Endothelial cell of umbilical vein (primary cell): ENCODE results near the gene PLXNA4.
A peak's percentile ranks its signal among the peaks of the same experiment; 100 is the strongest.

ENCODE experiments used
- JUN ChIP-seq: IDR thresholded peaks from 2 replicates; pipeline ENCODE4 v1.6.1; 2011; ENCODE audit warnings: borderline replicate concordance, low read depth; ENCODE audit not compliant: insufficient read length, insufficient read depth
- POLR2A ChIP-seq: IDR thresholded peaks from 2 replicates; pipeline ENCODE4 v1.6.1; 2012; ENCODE audit warnings: low read depth, mild to moderate bottlenecking, control low read depth, low read length
- POLR2AphosphoS5 ChIP-seq: IDR thresholded peaks from 2 replicates; pipeline ENCODE4 v1.6.1; 2012; ENCODE audit warnings: low read depth, mild to moderate bottlenecking, control low read depth, low read length, moderate library complexity; ENCODE audit not compliant: insufficient read depth
- TF ChIP-seq, protein P1 (sequence below), 2 donors: IDR thresholded peaks; 1 replicate in 1 of 2; 2 replicates in 1 of 2; pipeline ENCODE4 v1.5.1; 2011; ENCODE audit warnings: low read length in 2 of 2, mild to moderate bottlenecking in 2 of 2, moderate library complexity in 2 of 2, control low read depth in 1 of 2, inconsistent platforms in 1 of 2, low read depth in 1 of 2; ENCODE audit not compliant: insufficient read depth in 1 of 2; ENCODE audit errors: extremely low read depth in 1 of 2

DNA sequence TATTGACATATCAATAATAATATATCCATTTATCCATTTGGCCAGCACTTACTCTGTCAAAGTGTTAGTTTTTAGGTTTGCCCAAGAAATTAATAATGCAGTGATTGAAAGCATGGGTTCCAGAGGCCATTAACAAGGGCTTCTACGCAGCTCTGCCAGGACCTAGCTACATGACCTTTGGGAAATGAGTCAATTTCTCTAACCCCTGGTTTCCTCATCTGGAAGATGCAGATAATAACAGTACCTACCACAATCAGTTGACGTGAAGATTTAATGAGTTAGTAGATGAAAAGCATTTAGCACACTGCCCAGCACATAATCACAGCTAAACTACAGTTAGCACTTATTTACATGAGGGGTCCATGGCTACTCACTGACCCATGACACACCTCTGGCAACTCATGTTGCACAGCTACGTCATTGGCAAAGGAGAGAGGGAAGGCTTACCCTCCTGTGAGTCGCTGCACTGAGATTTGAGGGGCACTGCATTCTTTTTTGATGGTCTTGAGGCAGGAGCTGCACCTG is 263.7 kb downstream of the PLXNA4 start:
- TF ChIP-seq JUN = peak; percentile 67
- TF ChIP-seq POLR2A = no peak
- TF ChIP-seq, protein P1, sequence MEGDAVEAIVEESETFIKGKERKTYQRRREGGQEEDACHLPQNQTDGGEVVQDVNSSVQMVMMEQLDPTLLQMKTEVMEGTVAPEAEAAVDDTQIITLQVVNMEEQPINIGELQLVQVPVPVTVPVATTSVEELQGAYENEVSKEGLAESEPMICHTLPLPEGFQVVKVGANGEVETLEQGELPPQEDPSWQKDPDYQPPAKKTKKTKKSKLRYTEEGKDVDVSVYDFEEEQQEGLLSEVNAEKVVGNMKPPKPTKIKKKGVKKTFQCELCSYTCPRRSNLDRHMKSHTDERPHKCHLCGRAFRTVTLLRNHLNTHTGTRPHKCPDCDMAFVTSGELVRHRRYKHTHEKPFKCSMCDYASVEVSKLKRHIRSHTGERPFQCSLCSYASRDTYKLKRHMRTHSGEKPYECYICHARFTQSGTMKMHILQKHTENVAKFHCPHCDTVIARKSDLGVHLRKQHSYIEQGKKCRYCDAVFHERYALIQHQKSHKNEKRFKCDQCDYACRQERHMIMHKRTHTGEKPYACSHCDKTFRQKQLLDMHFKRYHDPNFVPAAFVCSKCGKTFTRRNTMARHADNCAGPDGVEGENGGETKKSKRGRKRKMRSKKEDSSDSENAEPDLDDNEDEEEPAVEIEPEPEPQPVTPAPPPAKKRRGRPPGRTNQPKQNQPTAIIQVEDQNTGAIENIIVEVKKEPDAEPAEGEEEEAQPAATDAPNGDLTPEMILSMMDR (IDR thresholded peaks at IDR 0.05; ENCODE audit: extremely low read depth in 1 of 2, insufficient read depth in 1 of 2, low read depth in 1 of 2, low read length in 2 of 2) = no peak
- peak; percentile 57 for TF ChIP-seq POLR2AphosphoS5
